CD14-positive monocyte (primary cell): ENCODE data around the gene PLBD2. TPM values are rescaled to one million over a fixed set of nuclear protein-coding genes. Genes with fewer than 3 reads are reported as not detected.

Experiments
- DNase-seq, 3 donors: peaks; one replicate each; pipeline ENCODE4 v3.0.0-alpha.2; 2011 to 2022
- H2AFZ ChIP-seq: 2 replicates; pipeline ENCODE4 v1.6.0; 2012; ENCODE audit warnings: mild to moderate bottlenecking, low read depth, low read length, inconsistent platforms; ENCODE audit not compliant: insufficient read depth, poor library complexity, severe bottlenecking
- H3K27ac ChIP-seq, 2 donors: 1 replicate in 1 of 2; 2 replicates in 1 of 2; pipeline ENCODE4 v1.5.1; 2012 to 2013; ENCODE audit warnings: low read length in 2 of 2, control low read depth in 1 of 2, inconsistent platforms in 1 of 2, low read depth in 1 of 2, mild to moderate bottlenecking in 1 of 2
- H3K27me3 ChIP-seq, 2 donors: one replicate each; pipeline versions ENCODE4 v1.6.0 to v1.6.1; 2011 to 2013; ENCODE audit warnings: low read length in 2 of 2; ENCODE audit not compliant: control insufficient read depth in 2 of 2, insufficient read depth in 2 of 2
- H3K36me3 ChIP-seq, 2 donors: replicated peaks in 1 of 2; 1 replicate in 1 of 2; 2 replicates in 1 of 2; pipeline versions ENCODE4 v1.5.1 to v1.6.1; 2012 to 2013; ENCODE audit warnings: low read length in 2 of 2, control low read depth in 1 of 2, inconsistent platforms in 1 of 2, mild to moderate bottlenecking in 1 of 2; ENCODE audit not compliant: insufficient read depth in 2 of 2, control insufficient read depth in 1 of 2
- H3K4me1 ChIP-seq, 2 donors: 1 replicate in 1 of 2; 2 replicates in 1 of 2; pipeline versions ENCODE4 v1.5.1 to v1.6.1; 2012 to 2013; ENCODE audit warnings: low read length in 2 of 2, control low read depth in 1 of 2, inconsistent platforms in 1 of 2, mild to moderate bottlenecking in 1 of 2, moderate library complexity in 1 of 2; ENCODE audit not compliant: insufficient read depth in 2 of 2, control insufficient read depth in 1 of 2
- H3K4me2 ChIP-seq: replicated peaks from 2 replicates; pipeline ENCODE3; 2012; ENCODE audit warnings: low read length, moderate library complexity, mild to moderate bottlenecking; ENCODE audit not compliant: poor library complexity, severe bottlenecking; ENCODE audit errors: extremely low read depth
- H3K4me3 ChIP-seq, 3 experiments: fragments of 200-600 bp in 1 of 3; sonication (generic) in 1 of 3; replicated peaks in 1 of 3; 1 replicate in 2 of 3; 2 replicates in 1 of 3; pipeline ENCODE4 v1.5.1; 2011 to 2013; ENCODE audit warnings: low read length in 3 of 3, mild to moderate bottlenecking in 3 of 3, control low read depth in 2 of 3, low read depth in 2 of 3, inconsistent platforms in 1 of 3, moderate library complexity in 1 of 3
- H3K79me2 ChIP-seq: 2 replicates; pipeline ENCODE4 v1.6.0; 2012; ENCODE audit warnings: mild to moderate bottlenecking, control low read depth, inconsistent platforms, low read length, moderate library complexity; ENCODE audit not compliant: insufficient read depth
- H3K9ac ChIP-seq: 2 replicates; pipeline ENCODE4 v1.6.0; 2017; ENCODE audit warnings: low read length, mild to moderate bottlenecking; ENCODE audit not compliant: insufficient read depth, poor library complexity, severe bottlenecking
- H3K9me3 ChIP-seq, 2 donors: replicated peaks in 1 of 2; 1 replicate in 1 of 2; 2 replicates in 1 of 2; pipeline versions ENCODE4 v1.5.1 to v1.6.1; 2012 to 2013; ENCODE audit warnings: low read length in 2 of 2, control low read depth in 1 of 2; ENCODE audit not compliant: control insufficient read depth in 1 of 2, insufficient read depth in 1 of 2
- H4K20me1 ChIP-seq: 2 replicates; pipeline ENCODE4 v1.6.0; 2012; ENCODE audit warnings: mild to moderate bottlenecking, low read length, control low read depth, moderate library complexity; ENCODE audit not compliant: insufficient read depth
- H3K27ac Mint-ChIP-seq, 7 donors: one replicate each; pipeline ENCODE4 v1.8.0; 2020; ENCODE audit warnings: mild to moderate bottlenecking in 7 of 7, mixed read lengths in 7 of 7, moderate library complexity in 6 of 7, inconsistent platforms in 2 of 7
- H3K27me3 Mint-ChIP-seq, 3 donors: one replicate each; pipeline ENCODE4 v1.8.0; 2021 to 2022; ENCODE audit warnings: low read depth in 3 of 3, mild to moderate bottlenecking in 3 of 3, mixed read lengths in 3 of 3, moderate library complexity in 3 of 3, inconsistent platforms in 1 of 3
- H3K36me3 Mint-ChIP-seq, 2 donors: one replicate each; pipeline ENCODE4 v1.8.0; 2020; ENCODE audit warnings: mixed read lengths in 2 of 2, inconsistent platforms in 1 of 2, mild to moderate bottlenecking in 1 of 2
- H3K4me1 Mint-ChIP-seq: one replicate; pipeline ENCODE4 v1.8.0; 2020; ENCODE audit warnings: mild to moderate bottlenecking, mixed read lengths
- H3K4me3 Mint-ChIP-seq, 2 donors: one replicate each; pipeline ENCODE4 v1.8.0; 2020; ENCODE audit warnings: mild to moderate bottlenecking in 2 of 2, mixed read lengths in 2 of 2, moderate library complexity in 1 of 2
- H3K9me3 Mint-ChIP-seq, 7 donors: one replicate each; pipeline ENCODE4 v1.8.0; 2020 to 2022; ENCODE audit warnings: mixed read lengths in 7 of 7, mild to moderate bottlenecking in 6 of 7, moderate library complexity in 6 of 7, inconsistent platforms in 2 of 7
- CTCF ChIP-seq: fragments of 200-600 bp; IDR thresholded peaks from one replicate; pipeline ENCODE4 v1.8.0; 2022; ENCODE audit warnings: antibody characterized with exemption, mild to moderate bottlenecking
- WGBS: methylation state at CpG from one replicate; pipeline ENCODE4 v1.1.5; 2013; ENCODE audit warnings: missing lambda C conversion rate; ENCODE audit not compliant: insufficient coverage; 5-methylcytosine and 5-hydroxymethylcytosine counted together
- intact Hi-C, 2 donors: fragments of 100-400 bp; cut with micrococcal nuclease; formaldehyde crosslinking; loops; one replicate each; pipeline versions ENCODE4 v1.15.0 to v1.15.1; 2023
- polyA plus RNA-seq, 3 donors: library from polyadenylated mRNA; depleted of rRNA in 1 of 3; unstranded in 2 of 3; stranded (reverse) in 1 of 3; fragments of 300-500 nt in 2 of 3; fragments of >200 nt in 1 of 3; fragmentation: Illumina TruSeq in 2 of 3; gene quantifications; 1 replicate in 2 of 3; 2 replicates in 1 of 3; pipeline ENCODE4 v1.2.3, GENCODE V29; 2012 to 2021

The PLBD2 gene
- polyA plus RNA-seq, 3 donors: 8.5 to 12.4 (median 8.8) TPM

GRCh38 chr12:113378291-113378690 lies 19.9 kb downstream of the PLBD2 start:
- Histone ChIP-seq H3K36me3 (peaks cover 45 to 82% of the 10 kb centered on the region in 2 donors), H3K4me1 (no peaks in the 10 kb centered on the region), H2AFZ (no peak overlapping the region), H3K79me2 (no peaks in the 10 kb centered on the region), H3K9me3 (no peaks in the 10 kb centered on the region), H3K9ac (no peak overlapping the region), H3K27ac (no peak overlapping the region), H3K27me3 (no peaks in the 10 kb centered on the region), H3K4me3 (no peak overlapping the region), H3K4me2 (no peak overlapping the region), H4K20me1 (no peaks in the 10 kb centered on the region)
- no peak overlapping the region for H3K27ac Mint-ChIP-seq
- WGBS: 55% methylated on average over 2 of the region's 3 CpGs
- no peaks in the 10 kb centered on the region for H3K9me3 Mint-ChIP-seq
- peaks cover 45 to 75% of the 10 kb centered on the region in 2 donors for H3K36me3 Mint-ChIP-seq
- intact Hi-C loops: no loop called here
- H3K27me3 Mint-ChIP-seq: no peaks in the 10 kb centered on the region
- no peak overlapping the region for H3K4me3 Mint-ChIP-seq
- no peak for TF ChIP-seq CTCF
- no peaks in the 10 kb centered on the region for H3K4me1 Mint-ChIP-seq
- no peak for DNase-seq

GRCh38 chr12:113381220-113381619 lies 22.8 kb downstream of the PLBD2 start:
- Histone ChIP-seq H2AFZ (no peak overlapping the region), H4K20me1 (no peaks in the 10 kb centered on the region), H3K4me1 (no peaks in the 10 kb centered on the region), H3K4me3 (no peak overlapping the region), H3K79me2 (no peaks in the 10 kb centered on the region), H3K27me3 (no peaks in the 10 kb centered on the region), H3K36me3 (peaks cover 50 to 77% of the 10 kb centered on the region in 2 donors), H3K9me3 (no peaks in the 10 kb centered on the region), H3K27ac (no peak overlapping the region), H3K9ac (no peak overlapping the region), H3K4me2 (no peak overlapping the region)
- peak overlapping the region in 1 of 7 donors; percentile 32 for H3K27ac Mint-ChIP-seq
- H3K9me3 Mint-ChIP-seq: no peaks in the 10 kb centered on the region
- peaks cover 42 to 74% of the 10 kb centered on the region in 2 donors for H3K36me3 Mint-ChIP-seq
- no peaks in the 10 kb centered on the region for H3K4me1 Mint-ChIP-seq
- 100% methylated on average over 3 of the region's 11 CpGs for WGBS
- TF ChIP-seq CTCF: no peak
- H3K4me3 Mint-ChIP-seq: no peak overlapping the region
- H3K27me3 Mint-ChIP-seq: peaks cover 0 to 2% (median 0%) of the 10 kb centered on the region in 3 donors
- DNase-seq: no peak
- intact Hi-C loops: no loop called here
